Nephron progenitor cell (in vitro differentiated cells): ENCODE results near the gene BTBD16.
A peak's percentile ranks its signal among the peaks of the same experiment; 100 is the strongest.

ENCODE experiments used
- DNase-seq: peaks from one replicate; pipeline ENCODE4 v3.0.0; 2021
- H3K27ac Mint-ChIP-seq: 2 replicates; pipeline ENCODE4 v1.8.0; 2021; ENCODE audit warnings: mild to moderate bottlenecking, moderate library complexity, mixed read lengths
- H3K27me3 Mint-ChIP-seq: 2 replicates; pipeline ENCODE4 v1.8.0; 2021; ENCODE audit warnings: mild to moderate bottlenecking, low read depth, mixed read lengths; ENCODE audit not compliant: poor library complexity
- H3K36me3 Mint-ChIP-seq: 2 replicates; pipeline ENCODE4 v1.8.0; 2021; ENCODE audit warnings: low read depth, mixed read lengths
- H3K4me1 Mint-ChIP-seq: 2 replicates; pipeline ENCODE4 v1.8.0; 2021; ENCODE audit warnings: mixed read lengths
- H3K4me3 Mint-ChIP-seq: 2 replicates; pipeline ENCODE4 v1.8.0; 2021; ENCODE audit warnings: mild to moderate bottlenecking, moderate library complexity, mixed read lengths
- H3K9me3 Mint-ChIP-seq: 2 replicates; pipeline ENCODE4 v1.8.0; 2021; ENCODE audit warnings: mild to moderate bottlenecking, moderate library complexity, mixed read lengths
- CTCF ChIP-seq: fragments of 200-600 bp; sonication (generic); IDR thresholded peaks from 2 replicates; pipeline ENCODE4 v1.5.0; 2021; ENCODE audit warnings: antibody characterized with exemption

The BTBD16 gene

GRCh38 chr10:122237331-122237990 lies 33.6 kb upstream of the BTBD16 start:
- peaks cover 57% of the 10 kb centered on the region for H3K36me3 Mint-ChIP-seq
- H3K4me1 Mint-ChIP-seq, result peaks cover 6% of the 10 kb centered on the region
- H3K4me3 Mint-ChIP-seq, result no peak overlapping the region
- no peak for TF ChIP-seq CTCF
- H3K27me3 Mint-ChIP-seq, result peaks cover 3% of the 10 kb centered on the region
- H3K27ac Mint-ChIP-seq, result no peak overlapping the region
- no peak for DNase-seq
- H3K9me3 Mint-ChIP-seq, result no peaks in the 10 kb centered on the region

DNA sequence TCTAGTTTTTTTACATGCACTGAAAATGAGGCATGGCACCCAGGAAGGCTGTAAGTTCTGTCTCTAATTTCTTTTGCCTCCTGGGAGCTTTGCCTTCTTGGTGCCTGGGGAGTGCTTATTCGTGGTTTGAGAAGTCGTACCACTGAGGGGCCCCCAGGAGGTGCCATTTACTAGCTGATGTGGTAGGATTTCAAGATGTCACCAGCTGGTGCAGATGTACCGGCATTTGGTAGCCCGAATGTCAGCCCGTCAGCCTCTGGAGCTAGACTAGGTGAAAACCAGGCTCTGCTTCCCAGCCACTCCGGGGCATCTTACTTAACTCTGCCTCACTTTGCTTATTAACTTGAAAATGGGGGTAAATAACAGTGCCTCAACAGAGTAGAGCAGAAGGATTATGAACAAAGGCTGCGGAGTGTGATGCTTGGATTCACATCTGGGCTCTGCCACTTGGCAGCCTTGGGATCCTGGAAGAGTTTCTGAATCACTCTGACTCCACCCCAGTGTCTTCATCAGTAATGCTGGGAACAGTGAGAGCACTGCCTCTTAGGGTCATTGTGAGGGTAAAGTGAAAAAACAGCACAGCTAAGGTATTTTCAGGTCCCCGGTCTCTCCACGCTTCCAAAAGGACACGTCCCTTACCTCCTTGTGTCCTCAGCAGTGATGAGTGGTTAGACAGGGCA lies 31.4 kb upstream of the BTBD16 start:
- Mint-ChIP-seq H3K4me3 (no peak overlapping the region), H3K27me3 (no peaks in the 10 kb centered on the region), H3K36me3 (peaks cover 57% of the 10 kb centered on the region), H3K9me3 (no peaks in the 10 kb centered on the region), H3K4me1 (peaks cover 7% of the 10 kb centered on the region), H3K27ac (peak overlapping the region; percentile 57)
- TF ChIP-seq CTCF, result no peak
- no peak for DNase-seq

DNA sequence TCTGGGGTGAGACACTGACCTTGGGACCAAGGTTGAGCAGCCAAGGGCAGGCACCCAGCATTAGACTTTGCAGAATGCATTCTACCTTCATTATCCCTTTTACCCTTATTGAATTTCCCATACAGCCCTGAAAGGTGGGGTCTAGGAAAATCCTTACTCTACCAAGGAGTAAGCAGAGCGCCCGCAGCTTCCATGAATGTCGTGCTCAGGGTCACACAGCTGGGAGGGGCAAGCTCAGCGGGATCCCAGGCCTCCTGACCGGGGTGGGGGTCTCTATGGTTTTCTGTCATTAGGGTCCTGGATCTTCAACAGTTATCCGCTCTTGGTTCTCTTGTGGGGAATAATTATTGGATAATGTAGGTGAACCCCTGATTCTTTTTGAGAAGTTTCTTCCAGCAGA lies 30.7 kb upstream of the BTBD16 start:
- DNase-seq, result no peak
- no peaks in the 10 kb centered on the region for H3K9me3 Mint-ChIP-seq
- no peaks in the 10 kb centered on the region for H3K27me3 Mint-ChIP-seq
- H3K27ac Mint-ChIP-seq, result no peak overlapping the region
- H3K4me1 Mint-ChIP-seq, result peaks cover 13% of the 10 kb centered on the region
- H3K4me3 Mint-ChIP-seq, result no peak overlapping the region
- peaks cover 57% of the 10 kb centered on the region for H3K36me3 Mint-ChIP-seq
- TF ChIP-seq CTCF, result no peak

- Mint-ChIP-seq H3K4me1 (peaks cover 21% of the 10 kb centered on the region), H3K9me3 (no peaks in the 10 kb centered on the region), H3K4me3 (no peak overlapping the region), H3K27me3 (no peaks in the 10 kb centered on the region), H3K36me3 (peaks cover 48% of the 10 kb centered on the region), H3K27ac (no peak overlapping the region)
- no peak for TF ChIP-seq CTCF
- DNase-seq, result no peak
These were observed 29.3 kb upstream of the BTBD16 start for GRCh38 chr10:122241836-122242235.

GRCh38 chr10:122243550-122243949 lies 27.5 kb upstream of the BTBD16 start:
- Mint-ChIP-seq H3K27ac (no peak overlapping the region), H3K4me1 (peaks cover 22% of the 10 kb centered on the region), H3K9me3 (no peaks in the 10 kb centered on the region), H3K36me3 (peaks cover 48% of the 10 kb centered on the region), H3K27me3 (no peaks in the 10 kb centered on the region), H3K4me3 (no peak overlapping the region)
- TF ChIP-seq CTCF, result no peak
- no peak for DNase-seq
